Esophagus mucosa (tissue), 1 donor: ENCODE data around the gene BNIPL. TPM values are rescaled to one million over a fixed set of nuclear protein-coding genes. Genes with fewer than 3 reads are reported as not detected.
A peak's percentile ranks its signal among the peaks of the same experiment; 100 is the strongest.

Source experiments
- ATAC-seq: fragments of 200-7000 bp; cut with Tn5 transposase; one replicate; pipeline ENCODE4 v1.9.1; 2020
- total RNA-seq: library from RNA; stranded (reverse); gene quantifications from one replicate; pipeline ENCODE4 v1.2.4, GENCODE V29; 2023
- donor health status: DM: yes; HTN: yes; CAD: no.

The BNIPL gene
- total RNA-seq, 1 donor from 2014 or later: 55.8 TPM

DNA sequence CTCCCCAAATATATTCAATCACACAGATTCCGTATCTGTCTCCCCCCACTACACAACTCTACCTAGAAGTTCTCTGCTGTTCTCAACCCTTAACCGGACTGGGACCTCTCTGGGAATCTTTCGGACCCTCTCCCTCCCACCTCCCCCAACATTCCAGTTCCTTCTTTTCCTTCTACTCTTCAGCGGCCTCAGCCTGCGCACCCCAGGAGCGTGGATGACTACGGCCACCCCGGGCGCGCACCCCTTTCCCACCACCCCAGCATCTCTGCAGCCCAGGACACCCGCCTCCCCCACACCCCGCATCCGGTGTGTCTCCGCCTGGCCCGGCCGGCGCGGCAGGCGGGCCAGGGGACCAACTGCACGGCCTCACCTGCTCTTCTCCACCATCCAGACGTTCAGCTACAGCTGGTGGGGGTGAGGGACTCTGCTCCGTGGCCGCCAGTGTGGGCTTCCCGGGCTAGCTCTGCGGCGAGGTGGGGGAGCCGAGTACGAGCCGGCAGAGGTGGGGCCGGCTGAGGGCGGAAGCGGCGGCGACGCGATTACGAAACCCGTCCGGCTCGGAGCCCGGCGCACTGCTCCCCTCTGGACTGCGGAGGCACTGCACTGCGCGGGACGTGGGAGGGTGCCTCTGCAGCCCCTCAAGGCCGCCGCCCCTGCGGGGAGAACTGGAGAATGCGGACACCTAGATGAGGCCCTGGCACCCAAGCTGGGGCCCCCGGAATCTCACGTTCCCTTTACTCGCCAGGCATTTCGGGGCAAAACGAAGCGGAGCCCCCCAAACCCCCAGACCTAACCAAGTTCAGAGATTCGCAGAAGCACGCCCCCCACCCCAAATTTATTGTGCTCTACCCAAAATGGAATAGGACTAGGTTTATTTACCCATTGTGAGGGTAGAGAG, 23.0 kb downstream of the BNIPL start, which contains the start of gene CDC42SE1:
TSS of gene CDC42SE1 (minus strand) at position 514 of the 898 bp plus-strand sequence. CDS start 3,892 bp downstream, outside the sequence.
- peak; percentile 86 for ATAC-seq

DNA sequence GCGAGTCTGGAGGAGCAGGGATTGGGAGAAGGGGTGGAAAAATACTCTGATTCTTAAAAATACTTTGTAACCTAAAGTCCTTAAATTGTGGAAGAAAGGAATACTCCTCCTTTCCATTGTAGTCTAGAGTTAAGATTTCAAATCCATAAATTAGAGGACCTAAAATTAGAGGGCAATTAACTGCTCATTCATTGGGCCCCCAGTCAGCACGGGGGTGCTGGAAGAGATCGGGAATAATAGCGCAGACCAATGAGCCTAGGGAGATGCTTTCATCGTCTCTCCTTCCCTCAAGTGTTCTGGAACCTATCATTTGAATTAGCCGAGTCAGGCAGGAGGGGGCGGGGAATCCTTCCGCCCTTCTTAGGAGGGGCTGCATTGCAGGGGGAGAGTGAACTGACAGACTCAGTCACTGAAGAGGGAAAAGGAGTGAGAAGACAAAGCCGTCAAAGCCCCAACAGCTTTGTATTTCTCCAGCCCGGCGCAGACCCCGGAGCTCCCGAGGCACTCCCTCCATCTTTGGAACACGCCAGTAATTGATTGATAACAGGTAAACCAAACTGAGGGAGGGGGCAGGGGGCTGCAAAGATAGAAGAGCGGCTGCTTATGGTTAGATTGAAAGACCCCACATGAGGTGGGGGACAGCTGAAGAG, 23.7 kb downstream of the BNIPL start, which contains the start of gene MLLT11:
TSS of gene MLLT11 (plus strand) at position 391 of the 650 bp plus-strand sequence. CDS start 6,828 bp downstream, outside the sequence.
- ATAC-seq: no peak

DNA sequence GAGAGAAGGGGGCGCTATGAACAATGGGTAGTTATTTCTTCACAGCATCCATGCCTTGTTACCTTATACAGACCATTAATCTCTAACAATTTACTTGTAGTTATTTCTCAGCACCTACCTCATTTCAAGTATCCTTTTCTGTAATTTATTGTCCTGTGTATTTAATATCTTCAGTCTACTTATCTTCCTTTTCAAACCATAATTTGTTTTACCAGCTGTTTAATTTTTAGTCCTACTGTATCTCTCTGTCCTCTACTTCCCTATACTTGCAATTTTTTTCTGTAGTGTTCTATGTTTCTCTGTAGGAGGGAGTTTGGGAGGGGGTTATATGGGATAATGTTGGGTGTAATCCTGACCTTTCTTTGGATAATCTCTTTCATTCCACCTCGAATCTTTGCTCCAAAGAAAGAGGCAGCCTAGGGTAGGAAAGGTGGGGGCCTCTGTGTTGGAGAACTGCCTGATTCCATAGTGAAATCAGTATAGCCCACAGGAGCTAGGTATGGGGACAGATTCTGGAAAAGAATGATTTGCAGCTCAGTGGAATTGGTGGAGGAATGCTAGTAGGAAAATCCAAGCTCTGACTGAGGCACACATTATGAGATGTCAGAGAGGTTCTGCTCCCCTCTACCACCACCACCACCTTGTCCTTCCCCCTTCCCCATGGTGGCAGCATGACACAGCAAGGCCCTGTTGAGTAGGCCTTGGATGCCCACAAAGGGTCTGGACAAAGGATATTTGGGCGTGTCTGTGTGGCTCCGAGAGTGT, 24.5 kb downstream of the BNIPL start:
- ATAC-seq: no peak

DNA sequence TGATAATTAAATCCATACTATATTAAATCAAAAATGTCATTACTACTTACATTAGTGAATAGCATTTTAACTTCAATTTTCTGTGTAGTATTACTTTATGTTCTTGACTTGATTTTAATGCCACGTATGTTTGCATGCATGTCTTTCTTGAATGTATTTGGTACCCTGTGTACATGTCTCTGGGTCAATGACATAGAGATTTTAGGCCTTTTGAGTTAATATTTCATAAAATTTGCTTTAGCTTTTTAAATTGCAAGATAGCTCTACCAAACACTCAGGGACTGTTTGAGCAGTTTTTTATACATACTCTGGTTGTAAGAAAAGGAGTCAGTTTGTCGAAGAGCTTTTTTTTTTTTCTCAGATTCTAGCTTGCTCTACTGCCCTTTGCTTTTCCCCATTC, 25.3 kb downstream of the BNIPL start:
- no peak for ATAC-seq

DNA sequence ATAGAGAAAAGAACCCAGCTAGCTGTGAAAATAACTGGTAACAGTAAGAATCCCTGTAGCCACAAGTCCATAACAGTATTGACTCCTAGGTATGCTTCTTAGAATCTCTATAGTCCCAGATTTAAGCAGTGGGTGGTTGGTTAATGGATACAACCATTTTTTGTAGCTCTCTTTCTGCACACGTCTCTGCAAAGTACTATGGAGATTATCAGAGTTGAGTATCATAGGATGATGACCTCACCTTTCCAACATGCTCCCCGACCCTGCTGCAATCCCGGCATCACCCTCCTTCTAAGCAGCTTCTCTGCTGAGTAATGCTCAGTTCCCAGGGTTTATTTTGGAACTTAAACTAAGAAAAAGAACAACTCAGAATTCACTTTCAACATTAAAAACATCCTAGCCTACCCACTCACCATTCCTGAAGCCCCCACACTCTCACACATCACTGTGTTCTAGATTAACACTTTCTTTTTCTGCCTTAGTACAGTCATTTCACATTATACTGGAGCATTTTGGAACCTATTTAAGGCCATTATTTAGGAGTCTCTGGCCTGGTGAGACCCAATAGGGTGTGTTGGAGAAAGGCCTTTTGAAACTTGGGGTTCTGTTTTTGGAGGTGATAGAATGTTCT, 26.5 kb downstream of the BNIPL start:
- no peak for ATAC-seq

DNA sequence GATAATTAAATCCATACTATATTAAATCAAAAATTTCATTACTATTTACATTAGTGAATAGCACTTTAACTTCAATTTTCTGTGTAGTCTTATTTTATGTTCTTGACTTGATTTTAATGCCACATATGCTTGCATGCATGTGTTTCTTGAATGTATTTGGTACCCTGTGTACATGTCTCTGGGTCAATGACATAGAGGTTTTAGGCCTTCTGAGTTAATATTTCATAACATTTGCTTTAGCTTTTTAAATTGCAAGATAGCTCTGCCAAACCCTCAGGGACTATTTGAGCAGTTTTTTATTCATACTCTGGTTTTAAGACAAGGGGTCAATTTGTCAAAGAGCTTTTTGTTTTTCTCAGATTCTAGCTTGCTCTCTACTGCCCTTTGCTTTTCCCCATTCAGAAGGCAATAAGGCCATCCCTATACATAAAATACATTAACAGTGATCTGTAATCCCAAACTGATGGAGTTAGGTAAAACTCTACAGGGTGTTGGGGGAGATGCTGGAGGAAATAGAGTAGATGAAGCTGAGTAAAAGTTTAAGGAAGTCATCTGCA, 28.8 kb downstream of the BNIPL start:
- no peak for ATAC-seq

DNA sequence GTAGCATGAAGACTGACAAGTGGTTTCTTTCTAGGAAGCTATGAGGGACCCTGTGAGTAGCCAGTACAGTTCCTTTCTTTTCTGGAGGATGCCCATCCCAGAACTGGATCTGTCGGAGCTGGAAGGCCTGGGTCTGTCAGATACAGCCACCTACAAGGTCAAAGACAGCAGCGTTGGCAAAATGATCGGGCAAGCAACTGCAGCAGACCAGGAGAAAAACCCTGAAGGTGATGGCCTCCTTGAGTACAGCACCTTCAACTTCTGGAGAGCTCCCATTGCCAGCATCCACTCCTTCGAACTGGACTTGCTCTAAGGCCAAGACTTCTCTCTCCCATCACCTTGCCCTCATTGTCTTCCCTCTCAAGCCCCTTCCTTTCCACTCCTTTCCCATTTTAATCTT, 30.8 kb downstream of the BNIPL start:
- ATAC-seq: no peak

DNA sequence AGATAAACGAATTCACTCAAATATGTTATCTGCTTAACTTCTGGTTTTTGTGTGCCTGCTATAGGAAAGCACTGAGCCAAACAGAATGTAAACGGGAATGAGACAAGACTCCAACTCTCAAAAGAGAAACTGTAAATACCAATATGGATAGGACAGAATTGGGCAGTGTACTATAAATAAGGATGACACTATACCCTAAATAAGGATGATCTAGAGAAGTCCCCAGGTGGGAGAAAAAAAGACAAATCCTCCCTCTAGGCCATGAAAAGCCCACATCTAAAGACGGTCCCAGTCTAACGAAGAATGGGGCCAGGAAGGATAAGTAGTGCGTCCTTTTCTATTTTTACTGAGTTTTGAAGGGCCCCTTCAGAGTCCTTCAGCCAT, 32.7 kb downstream of the BNIPL start:
- no peak for ATAC-seq

DNA sequence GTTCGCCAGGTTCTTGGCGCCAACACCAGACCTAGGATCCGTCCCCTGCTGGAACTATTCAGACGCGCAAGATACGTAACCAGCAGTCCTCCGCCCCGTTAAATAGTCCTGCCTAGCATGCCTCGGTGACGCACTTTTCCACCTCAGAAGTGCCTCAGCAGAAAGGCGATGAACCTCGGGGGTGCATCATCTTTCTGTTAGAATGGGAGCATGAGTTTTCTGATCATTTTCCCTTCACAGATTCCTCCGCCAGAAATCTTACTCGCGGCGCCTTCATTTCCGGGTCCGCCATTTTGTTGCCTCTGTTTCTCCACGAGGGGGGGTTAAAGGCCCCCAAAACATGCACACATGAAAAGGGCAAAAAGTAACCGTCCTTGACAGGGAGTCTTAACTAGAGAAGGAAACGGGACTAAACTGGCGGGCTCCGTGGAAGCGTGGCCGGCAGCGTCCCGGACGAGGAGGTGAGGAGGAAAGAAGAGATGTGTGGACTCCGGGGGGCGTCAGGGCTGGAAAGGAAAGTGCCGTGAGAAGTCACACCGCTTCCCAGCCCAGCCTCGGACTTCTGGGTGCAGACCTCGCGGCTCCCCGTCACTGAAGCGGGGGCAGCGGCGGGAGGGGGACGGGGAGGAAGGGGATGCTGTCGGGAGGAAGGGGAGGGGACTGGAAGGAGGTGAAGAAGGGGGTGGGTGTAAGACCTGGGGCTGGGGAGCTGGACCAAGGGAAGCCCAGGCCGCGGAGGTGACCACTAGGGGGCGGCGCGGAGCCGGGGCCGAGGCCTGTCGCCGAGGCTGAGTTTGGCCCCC, 34.3 kb downstream of the BNIPL start, which contains the start of gene GABPB2:
TSS of gene GABPB2 (plus strand) at position 288 of the 803 bp plus-strand sequence. CDS start 17,429 bp downstream, outside the sequence.
- ATAC-seq: peak; percentile 89

DNA sequence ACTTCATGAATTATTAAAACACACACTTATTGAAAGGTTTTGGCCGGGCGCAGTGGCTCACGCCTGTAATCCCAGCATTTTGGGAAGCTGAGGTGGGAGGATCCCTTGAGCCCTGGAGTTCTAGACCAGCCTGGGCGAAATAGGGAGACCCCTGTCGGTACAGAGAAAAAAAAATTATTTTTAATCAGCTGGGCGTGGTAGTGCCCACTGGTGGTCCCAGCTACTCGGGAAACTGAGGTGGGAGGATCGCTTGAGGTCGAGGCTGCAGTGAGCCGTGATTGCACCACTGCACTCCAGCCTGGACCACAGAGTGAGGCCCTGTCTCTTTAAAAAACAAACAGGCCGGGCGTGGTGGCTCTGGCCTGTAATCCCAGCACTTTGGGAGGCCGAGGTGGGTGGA, 35.8 kb downstream of the BNIPL start:
- no peak for ATAC-seq

DNA sequence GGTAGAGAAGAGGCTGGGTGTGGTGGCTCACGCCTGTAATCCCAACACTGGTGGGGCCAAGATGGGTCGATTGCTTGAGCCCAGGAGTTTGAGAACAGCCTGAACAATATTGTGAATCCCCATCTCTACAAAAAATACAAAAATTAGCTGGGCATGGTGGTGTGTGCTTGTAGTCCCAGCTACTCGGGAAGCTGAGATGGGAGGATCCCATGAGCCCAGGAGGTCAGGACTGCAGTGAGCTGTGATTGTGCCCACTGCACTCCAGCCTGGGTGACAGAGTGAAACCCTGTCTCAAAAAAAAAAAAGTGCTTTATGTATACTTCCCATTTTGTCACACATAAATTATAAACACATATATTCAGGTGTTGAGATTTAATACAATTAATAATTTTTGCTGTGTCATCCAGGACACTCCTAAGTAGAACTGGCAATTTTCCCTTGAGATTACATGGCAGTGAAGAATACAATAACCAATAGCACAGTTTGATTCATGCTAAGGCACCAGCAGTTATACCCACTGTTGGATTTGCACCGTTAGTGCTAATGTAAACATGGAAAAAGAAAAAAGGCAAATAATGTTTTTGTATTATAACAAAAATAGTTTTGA, 49.7 kb downstream of the BNIPL start:
- peak; percentile 42 for ATAC-seq

Other genes starting within 250 kb of the BNIPL start
- gene CTSK, start 228.3 kb upstream of the BNIPL start, total RNA-seq: 7.7 TPM
- 17.7 TPM for gene ARNT, start 160.0 kb upstream of the BNIPL start, total RNA-seq
- gene CTXND2, start 149.4 kb upstream of the BNIPL start, total RNA-seq: not detected
- 24.3 TPM for gene SETDB1, start 110.2 kb upstream of the BNIPL start, total RNA-seq
- gene CERS2, start 61.8 kb upstream of the BNIPL start, total RNA-seq: 49.8 TPM
- 0.40 TPM for gene ANXA9, start 54.3 kb upstream of the BNIPL start, total RNA-seq
- 33.4 TPM for gene MINDY1, start 29.7 kb upstream of the BNIPL start, total RNA-seq
- 14.3 TPM for gene PRUNE1, start 28.1 kb upstream of the BNIPL start, total RNA-seq
- 1.3 TPM for gene C1orf56, start 11.2 kb downstream of the BNIPL start, total RNA-seq
- 118 TPM for gene CDC42SE1, start 23.0 kb downstream of the BNIPL start, total RNA-seq
- 0.80 TPM for gene MLLT11, start 23.8 kb downstream of the BNIPL start, total RNA-seq
- 10.6 TPM for gene GABPB2, start 34.2 kb downstream of the BNIPL start, total RNA-seq
- gene SEMA6C, start 110.0 kb downstream of the BNIPL start, total RNA-seq: 0.88 TPM
- not detected for gene TNFAIP8L2, start 120.1 kb downstream of the BNIPL start, total RNA-seq
- 5.0 TPM for gene LYSMD1, start 129.3 kb downstream of the BNIPL start, total RNA-seq
- gene SCNM1, start 129.6 kb downstream of the BNIPL start, total RNA-seq: 30.6 TPM
- gene TMOD4, start 139.4 kb downstream of the BNIPL start, total RNA-seq: not detected
- 28.2 TPM for gene VPS72, start 153.6 kb downstream of the BNIPL start, total RNA-seq
- 28.2 TPM for gene PIP5K1A, start 162.0 kb downstream of the BNIPL start, total RNA-seq
- 126 TPM for gene PSMD4, start 218.1 kb downstream of the BNIPL start, total RNA-seq
- gene ZNF687, start 245.7 kb downstream of the BNIPL start, total RNA-seq: 12.6 TPM